ENCODE measurements around the gene UTP15.

DNA sequence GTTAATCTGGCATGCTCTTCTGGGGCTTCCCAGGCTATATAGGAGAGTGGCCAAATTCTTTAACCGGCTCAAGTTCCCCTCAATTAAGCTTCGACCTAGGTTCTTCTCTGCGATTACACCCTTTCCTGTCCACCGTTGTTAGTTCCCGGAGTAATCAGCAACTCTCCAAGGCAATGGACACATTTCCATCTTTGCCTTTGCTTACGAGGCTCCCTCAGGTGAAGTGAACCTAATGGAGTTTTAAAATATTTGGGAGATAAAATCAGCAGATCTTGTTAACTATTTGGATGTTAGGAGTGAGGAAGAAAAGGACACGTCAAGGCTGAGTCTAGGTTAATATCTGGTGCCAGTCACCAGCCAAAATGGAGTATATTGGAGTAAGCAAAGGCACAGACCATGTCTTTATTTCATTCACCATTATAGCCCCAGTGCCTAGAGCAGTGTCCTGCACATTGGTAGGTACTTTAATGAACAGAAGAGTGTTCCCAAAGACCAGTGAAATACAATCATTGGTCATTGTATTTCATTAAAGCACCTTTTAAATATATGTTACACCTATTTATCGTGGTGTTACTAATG, 515 bp downstream of the UTP15 start:
- TF ChIP-seq POLR2A (IDR thresholded peaks at IDR 0.05) (no peak), CTCF (IDR thresholded peaks at IDR 0.05) (no peak)

All from heart left ventricle (tissue), 13 donors.